Esophagus muscularis mucosa (tissue), 4 donors: Measurements from ENCODE around the gene ARID3A. TPM values are rescaled to one million over a fixed set of nuclear protein-coding genes. Genes with fewer than 3 reads are reported as not detected.

Experiments used
- DNase-seq: peaks from one replicate; pipeline ENCODE4 v3.0.0-alpha.2; 2017; ENCODE audit errors: extremely low spot score
- H3K27ac ChIP-seq, 4 donors: fragments of 200-600 bp; sonication (generic); replicated peaks in 1 of 4; 1 replicate in 3 of 4; 2 replicates in 1 of 4; pipeline ENCODE4 v1.5.1; 2016 to 2019; ENCODE audit warnings: mild to moderate bottlenecking in 1 of 4
- H3K27me3 ChIP-seq, 4 donors: fragments of 200-600 bp; sonication (generic); one replicate each; pipeline versions ENCODE4 v1.5.1 to v1.6.0; 2016 to 2019
- H3K36me3 ChIP-seq, 4 donors: fragments of 200-600 bp; sonication (generic); one replicate each; pipeline ENCODE4 v1.5.1; 2016 to 2019
- H3K4me1 ChIP-seq, 4 donors: fragments of 200-600 bp; sonication (generic); one replicate each; pipeline ENCODE4 v1.5.1; 2016 to 2019
- H3K4me3 ChIP-seq, 4 donors: fragments of 200-600 bp; sonication (generic); 1 replicate in 2 of 4; 2 replicates in 2 of 4; pipeline ENCODE4 v1.5.1; 2016 to 2019; ENCODE audit warnings: mild to moderate bottlenecking in 4 of 4, moderate library complexity in 1 of 4
- H3K9me3 ChIP-seq, 4 donors: fragments of 200-600 bp; sonication (generic); 1 replicate in 3 of 4; 2 replicates in 1 of 4; pipeline ENCODE4 v1.5.1; 2016 to 2019
- EP300 ChIP-seq: sonication (generic); formaldehyde crosslinking; IDR thresholded peaks from one replicate; pipeline ENCODE4 v1.6.1; 2017; ENCODE audit warnings: antibody characterized with exemption
- POLR2A ChIP-seq: fragments of 450-650 bp; IDR thresholded peaks from one replicate; pipeline ENCODE4 v1.6.1; 2017; ENCODE audit warnings: antibody characterized with exemption, moderate library complexity, mild to moderate bottlenecking, low read depth
- POLR2AphosphoS5 ChIP-seq, 2 donors: sonication (generic); formaldehyde crosslinking; IDR thresholded peaks; one replicate each; pipeline ENCODE4 v1.6.1; 2017; ENCODE audit warnings: antibody characterized with exemption in 2 of 2
- WGBS: methylation state at CpG from one replicate; pipeline ENCODE4 v1.1.5; 2018; 5-methylcytosine and 5-hydroxymethylcytosine counted together
- intact Hi-C: fragments of 100-400 bp; cut with DNase I; formaldehyde crosslinking; loops from one replicate; pipeline ENCODE4 v1.15.1; 2023
- total RNA-seq, 4 donors: library from RNA; depleted of rRNA; stranded (reverse); fragments of >200 nt; gene quantifications; one replicate each; pipeline versions ENCODE4 v1.1.0 to v1.2.1, GENCODE V29; 2016
- TF ChIP-seq, protein P1 (sequence below), 3 experiments: fragments of 200-600 bp in 2 of 3; fragments of 450-650 bp in 1 of 3; sonication (generic) in 2 of 3; IDR thresholded peaks; one replicate each; pipeline ENCODE4 v1.5.1; 2017 to 2019; ENCODE audit warnings: antibody characterized with exemption in 3 of 3, mild to moderate bottlenecking in 2 of 3, moderate library complexity in 1 of 3

Gene ARID3A
- total RNA-seq, 4 donors from 2014 or later: 2.9 to 8.4 (median 5.0) TPM

GRCh38 chr19:1002600-1002999 lies 76.8 kb downstream of the ARID3A start:
- intact Hi-C loops: no loop called here
- Histone ChIP-seq H3K4me3 (no peak overlapping the region), H3K9me3 (no peaks in the 10 kb centered on the region), H3K27me3 (peaks cover 6 to 72% (median 41%) of the 10 kb centered on the region in 4 donors), H3K36me3 (no peaks in the 10 kb centered on the region), H3K4me1 (peaks cover 5 to 21% (median 20%) of the 10 kb centered on the region in 4 donors), H3K27ac (no peak overlapping the region)
- TF ChIP-seq EP300 (no peak), POLR2A (no peak), POLR2AphosphoS5 (IDR thresholded peaks at IDR 0.05) (no peak)
- TF ChIP-seq, protein P1, sequence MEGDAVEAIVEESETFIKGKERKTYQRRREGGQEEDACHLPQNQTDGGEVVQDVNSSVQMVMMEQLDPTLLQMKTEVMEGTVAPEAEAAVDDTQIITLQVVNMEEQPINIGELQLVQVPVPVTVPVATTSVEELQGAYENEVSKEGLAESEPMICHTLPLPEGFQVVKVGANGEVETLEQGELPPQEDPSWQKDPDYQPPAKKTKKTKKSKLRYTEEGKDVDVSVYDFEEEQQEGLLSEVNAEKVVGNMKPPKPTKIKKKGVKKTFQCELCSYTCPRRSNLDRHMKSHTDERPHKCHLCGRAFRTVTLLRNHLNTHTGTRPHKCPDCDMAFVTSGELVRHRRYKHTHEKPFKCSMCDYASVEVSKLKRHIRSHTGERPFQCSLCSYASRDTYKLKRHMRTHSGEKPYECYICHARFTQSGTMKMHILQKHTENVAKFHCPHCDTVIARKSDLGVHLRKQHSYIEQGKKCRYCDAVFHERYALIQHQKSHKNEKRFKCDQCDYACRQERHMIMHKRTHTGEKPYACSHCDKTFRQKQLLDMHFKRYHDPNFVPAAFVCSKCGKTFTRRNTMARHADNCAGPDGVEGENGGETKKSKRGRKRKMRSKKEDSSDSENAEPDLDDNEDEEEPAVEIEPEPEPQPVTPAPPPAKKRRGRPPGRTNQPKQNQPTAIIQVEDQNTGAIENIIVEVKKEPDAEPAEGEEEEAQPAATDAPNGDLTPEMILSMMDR (IDR thresholded peaks at IDR 0.05): no peak
- 83% methylated on average over 4 of the region's 4 CpGs for WGBS
- no peak for DNase-seq

- peaks cover 6 to 65% (median 36%) of the 10 kb centered on the region in 4 donors for H3K27me3 ChIP-seq
- H3K27ac ChIP-seq: no peak overlapping the region
- H3K4me1 ChIP-seq: peaks cover 5 to 21% (median 20%) of the 10 kb centered on the region in 4 donors
- H3K36me3 ChIP-seq: peaks cover 0 to under 1% (median 0%) of the 10 kb centered on the region in 4 donors
- no peaks in the 10 kb centered on the region for H3K9me3 ChIP-seq
- intact Hi-C loops: no loop called here
- DNase-seq: no peak
- no peak overlapping the region for H3K4me3 ChIP-seq
- TF ChIP-seq, protein P1 (IDR thresholded peaks at IDR 0.05): no peak
- no peak for TF ChIP-seq POLR2AphosphoS5 (IDR thresholded peaks at IDR 0.05)
- TF ChIP-seq EP300: no peak
- TF ChIP-seq POLR2A: no peak
- no CpG with 5 or more reads among the region's 37 CpGs for WGBS
Measured at GRCh38 chr19:1003283-1003682, 77.4 kb downstream of the ARID3A start.

- H3K27me3 ChIP-seq: peaks cover 1 to 55% (median 28%) of the 10 kb centered on the region in 4 donors
- H3K9me3 ChIP-seq: no peaks in the 10 kb centered on the region
- H3K4me1 ChIP-seq: peaks cover 5 to 21% (median 20%) of the 10 kb centered on the region in 4 donors
- 69% methylated on average over 23 of the region's 32 CpGs for WGBS
- intact Hi-C loops: no loop called here
- H3K27ac ChIP-seq: no peak overlapping the region
- no peak for TF ChIP-seq EP300
- TF ChIP-seq, protein P1 (IDR thresholded peaks at IDR 0.05): no peak
- no peak for TF ChIP-seq POLR2A
- no peak for TF ChIP-seq POLR2AphosphoS5 (IDR thresholded peaks at IDR 0.05)
- H3K4me3 ChIP-seq: no peak overlapping the region
- no peak for DNase-seq
- peaks cover 5 to 11% (median 9%) of the 10 kb centered on the region in 4 donors for H3K36me3 ChIP-seq
Measured at GRCh38 chr19:1004204-1004802, 78.5 kb downstream of the ARID3A start.

DNA sequence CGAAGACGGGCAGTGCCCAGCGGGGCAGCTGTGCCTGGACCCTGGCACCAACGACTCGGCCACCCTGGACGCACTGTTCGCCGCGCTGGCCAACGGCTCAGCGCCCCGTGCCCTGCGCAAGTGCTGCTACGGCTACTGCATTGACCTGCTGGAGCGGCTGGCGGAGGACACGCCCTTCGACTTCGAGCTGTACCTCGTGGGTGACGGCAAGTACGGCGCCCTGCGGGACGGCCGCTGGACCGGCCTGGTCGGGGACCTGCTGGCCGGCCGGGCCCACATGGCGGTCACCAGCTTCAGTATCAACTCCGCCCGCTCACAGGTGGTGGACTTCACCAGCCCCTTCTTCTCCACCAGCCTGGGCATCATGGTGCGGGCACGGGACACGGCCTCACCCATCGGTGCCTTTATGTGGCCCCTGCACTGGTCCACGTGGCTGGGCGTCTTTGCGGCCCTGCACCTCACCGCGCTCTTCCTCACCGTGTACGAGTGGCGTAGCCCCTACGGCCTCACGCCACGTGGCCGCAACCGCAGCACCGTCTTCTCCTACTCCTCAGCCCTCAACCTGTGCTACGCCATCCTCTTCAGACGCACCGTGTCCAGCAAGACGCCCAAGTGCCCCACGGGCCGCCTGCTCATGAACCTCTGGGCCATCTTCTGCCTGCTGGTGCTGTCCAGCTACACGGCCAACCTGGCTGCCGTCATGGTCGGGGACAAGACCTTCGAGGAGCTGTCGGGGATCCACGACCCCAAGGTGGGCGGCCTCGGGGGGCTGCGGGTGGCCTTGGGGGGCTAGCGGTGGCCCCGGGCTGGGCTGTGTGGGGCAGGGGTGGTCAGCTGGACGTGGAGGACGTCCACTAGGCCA lies 79.2 kb downstream of the ARID3A start:
- DNase-seq: no peak
- no peaks in the 10 kb centered on the region for H3K9me3 ChIP-seq
- intact Hi-C loops: no loop called here
- peaks cover 0 to 47% (median 20%) of the 10 kb centered on the region in 4 donors for H3K27me3 ChIP-seq
- H3K4me1 ChIP-seq: peaks cover 5 to 19% (median 19%) of the 10 kb centered on the region in 4 donors
- no peak overlapping the region for H3K27ac ChIP-seq
- TF ChIP-seq, protein P1 (IDR thresholded peaks at IDR 0.05): no peak
- TF ChIP-seq EP300: no peak
- TF ChIP-seq POLR2AphosphoS5 (IDR thresholded peaks at IDR 0.05): no peak
- TF ChIP-seq POLR2A: no peak
- H3K36me3 ChIP-seq: peaks cover 10 to 18% (median 17%) of the 10 kb centered on the region in 4 donors
- WGBS: 88% methylated on average over 41 of the region's 70 CpGs
- no peak overlapping the region for H3K4me3 ChIP-seq
